ENCODE measurements around the gene BATF. TPM values are rescaled to one million over a fixed set of nuclear protein-coding genes. Genes with fewer than 3 reads are reported as not detected.

The BATF gene
- total and polyA plus RNA-seq, 5 donors from 2014 or later = 50.7 to 119 (median 104) TPM

DNA sequence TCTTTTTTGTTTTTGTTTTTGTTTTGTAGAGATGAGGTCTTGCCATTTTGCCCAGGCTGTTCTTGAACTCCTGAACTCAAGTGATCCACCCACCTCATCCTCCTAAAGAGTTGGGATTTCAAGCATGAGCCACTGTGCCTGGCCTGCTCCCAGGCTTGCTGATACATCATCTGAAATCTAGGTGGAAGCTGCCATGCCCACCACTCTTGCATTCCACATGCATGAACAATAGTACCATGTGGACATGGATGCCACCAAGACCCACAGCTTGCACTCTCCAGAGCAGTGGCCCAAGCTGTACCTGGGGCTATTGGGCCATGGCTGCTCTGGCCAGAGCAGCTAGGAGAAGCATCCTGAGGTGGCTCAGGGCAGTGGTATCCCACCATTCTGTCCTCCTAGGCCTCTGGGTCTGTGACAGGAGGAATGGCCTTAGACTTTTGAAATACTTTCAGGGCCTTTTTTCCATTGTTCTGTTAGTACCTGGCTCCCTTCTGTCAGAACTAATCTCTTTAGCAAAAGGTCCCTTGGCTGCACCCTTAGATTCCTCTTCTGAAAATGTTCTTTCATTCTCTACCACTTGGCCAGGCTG lies 69.8 kb downstream of the BATF start:
- no peak overlapping the region for H3K27ac ChIP-seq (ENCODE audit: insufficient read depth, low read length, poor library complexity, severe bottlenecking)
- no peaks in the 10 kb centered on the region for H3K4me1 ChIP-seq (ENCODE audit: control insufficient read depth, insufficient read depth, low read length, poor library complexity, severe bottlenecking)
- H3K4me3 ChIP-seq (ENCODE audit: low read depth, low read length) = no peak overlapping the region
- H3K9me3 ChIP-seq (ENCODE audit: control insufficient read depth in 2 of 2, low read length in 2 of 2) = no peaks in the 10 kb centered on the region
- H3K27me3 ChIP-seq (ENCODE audit: control insufficient read depth, insufficient read depth, low read length) = no peaks in the 10 kb centered on the region
- Mint-ChIP-seq H3K27me3 (no peaks in the 10 kb centered on the region), H3K9me3 (peaks cover 0 to 2% (median 0%) of the 10 kb centered on the region in 7 donors), H3K27ac (no peak overlapping the region), H3K4me3 (no peak overlapping the region), H3K4me1 (peaks cover 0 to 7% (median 2%) of the 10 kb centered on the region in 4 donors), H3K36me3 (peaks cover 10% of the 10 kb centered on the region)
- ATAC-seq (ENCODE audit: low read depth in 2 of 2) (no peak), DNase-seq (no peak)
- no peaks in the 10 kb centered on the region for H3K36me3 ChIP-seq (ENCODE audit: control insufficient read depth, insufficient read depth, low read length)

GRCh38 chr14:75595226-75595625 lies 73.0 kb downstream of the BATF start:
- Mint-ChIP-seq H3K36me3 (peaks cover 10% of the 10 kb centered on the region), H3K27ac (no peak overlapping the region), H3K4me1 (peaks cover 0 to 15% (median 1%) of the 10 kb centered on the region in 4 donors), H3K4me3 (no peak overlapping the region), H3K9me3 (peaks cover 0 to 2% (median 0%) of the 10 kb centered on the region in 7 donors), H3K27me3 (peaks cover 4% of the 10 kb centered on the region)
- no peak for DNase-seq
- Histone ChIP-seq H3K27me3 (ENCODE audit: control insufficient read depth, insufficient read depth, low read length) (no peaks in the 10 kb centered on the region), H3K27ac (ENCODE audit: insufficient read depth, low read length, poor library complexity, severe bottlenecking) (no peak overlapping the region), H3K9me3 (ENCODE audit: control insufficient read depth in 2 of 2, low read length in 2 of 2) (no peaks in the 10 kb centered on the region), H3K4me1 (ENCODE audit: control insufficient read depth, insufficient read depth, low read length, poor library complexity, severe bottlenecking) (no peaks in the 10 kb centered on the region), H3K4me3 (ENCODE audit: low read depth, low read length) (no peak overlapping the region), H3K36me3 (ENCODE audit: control insufficient read depth, insufficient read depth, low read length) (no peaks in the 10 kb centered on the region)
- no peak for ATAC-seq (ENCODE audit: low read depth in 2 of 2)

Other genes starting within 250 kb of the BATF start
- gene FOS, start 243.6 kb upstream of the BATF start, total RNA-seq = 1,673 TPM
- 100 to 1,000 TPM in 2 of 4 donors, 10 to 100 TPM in 2; 56.8 to 145 (median 104) TPM for gene FOS, start 243.6 kb upstream of the BATF start, polyA plus RNA-seq
- gene JDP2, start 94.4 kb upstream of the BATF start, total RNA-seq = 0.79 TPM
- under 1 TPM in 1 of 4 donors, not detected in 3; 0.62 TPM for gene JDP2, start 94.4 kb upstream of the BATF start, polyA plus RNA-seq
- gene FLVCR2, start 56.2 kb downstream of the BATF start, total RNA-seq = 5.4 TPM
- gene FLVCR2, start 56.2 kb downstream of the BATF start, polyA plus RNA-seq = 1 to 10 TPM; 4.4 to 7.7 (median 6.0) TPM
- 8.4 TPM for gene ERG28, start 138.4 kb downstream of the BATF start, total RNA-seq
- 10 to 100 TPM; 23.9 to 28.9 (median 25.6) TPM for gene ERG28, start 138.4 kb downstream of the BATF start, polyA plus RNA-seq
- gene TTLL5, start 138.8 kb downstream of the BATF start, total RNA-seq = 39.2 TPM
- gene TTLL5, start 138.8 kb downstream of the BATF start, polyA plus RNA-seq = 10 to 100 TPM in 1 of 4 donors, 1 to 10 TPM in 3; 4.9 to 11.0 (median 7.7) TPM